Esophagus muscularis mucosa (tissue), 4 donors: ENCODE results near the gene NCOA1. TPM values are rescaled to one million over a fixed set of nuclear protein-coding genes. Genes with fewer than 3 reads are reported as not detected.

Experiments used
- DNase-seq: peaks from one replicate; pipeline ENCODE4 v3.0.0-alpha.2; 2017; ENCODE audit errors: extremely low spot score
- H3K27ac ChIP-seq, 4 donors: fragments of 200-600 bp; sonication (generic); replicated peaks in 1 of 4; 1 replicate in 3 of 4; 2 replicates in 1 of 4; pipeline ENCODE4 v1.5.1; 2016 to 2019; ENCODE audit warnings: mild to moderate bottlenecking in 1 of 4
- H3K27me3 ChIP-seq, 4 donors: fragments of 200-600 bp; sonication (generic); one replicate each; pipeline versions ENCODE4 v1.5.1 to v1.6.0; 2016 to 2019
- H3K36me3 ChIP-seq, 4 donors: fragments of 200-600 bp; sonication (generic); one replicate each; pipeline ENCODE4 v1.5.1; 2016 to 2019
- H3K4me1 ChIP-seq, 4 donors: fragments of 200-600 bp; sonication (generic); one replicate each; pipeline ENCODE4 v1.5.1; 2016 to 2019
- H3K4me3 ChIP-seq, 4 donors: fragments of 200-600 bp; sonication (generic); 1 replicate in 2 of 4; 2 replicates in 2 of 4; pipeline ENCODE4 v1.5.1; 2016 to 2019; ENCODE audit warnings: mild to moderate bottlenecking in 4 of 4, moderate library complexity in 1 of 4
- H3K9me3 ChIP-seq, 4 donors: fragments of 200-600 bp; sonication (generic); 1 replicate in 3 of 4; 2 replicates in 1 of 4; pipeline ENCODE4 v1.5.1; 2016 to 2019
- EP300 ChIP-seq: sonication (generic); formaldehyde crosslinking; IDR thresholded peaks from one replicate; pipeline ENCODE4 v1.6.1; 2017; ENCODE audit warnings: antibody characterized with exemption
- POLR2A ChIP-seq: fragments of 450-650 bp; IDR thresholded peaks from one replicate; pipeline ENCODE4 v1.6.1; 2017; ENCODE audit warnings: antibody characterized with exemption, moderate library complexity, mild to moderate bottlenecking, low read depth
- POLR2AphosphoS5 ChIP-seq, 2 donors: sonication (generic); formaldehyde crosslinking; IDR thresholded peaks; one replicate each; pipeline ENCODE4 v1.6.1; 2017; ENCODE audit warnings: antibody characterized with exemption in 2 of 2
- WGBS: methylation state at CpG from one replicate; pipeline ENCODE4 v1.1.5; 2018; 5-methylcytosine and 5-hydroxymethylcytosine counted together
- intact Hi-C: fragments of 100-400 bp; cut with DNase I; formaldehyde crosslinking; loops from one replicate; pipeline ENCODE4 v1.15.1; 2023
- total RNA-seq, 4 donors: library from RNA; depleted of rRNA; stranded (reverse); fragments of >200 nt; gene quantifications; one replicate each; pipeline versions ENCODE4 v1.1.0 to v1.2.1, GENCODE V29; 2016
- TF ChIP-seq, protein P1 (sequence below), 3 experiments: fragments of 200-600 bp in 2 of 3; fragments of 450-650 bp in 1 of 3; sonication (generic) in 2 of 3; IDR thresholded peaks; one replicate each; pipeline ENCODE4 v1.5.1; 2017 to 2019; ENCODE audit warnings: antibody characterized with exemption in 3 of 3, mild to moderate bottlenecking in 2 of 3, moderate library complexity in 1 of 3

Gene NCOA1
- 10 to 100 TPM; 43.9 to 49.4 (median 47.3) TPM for total RNA-seq

DNA sequence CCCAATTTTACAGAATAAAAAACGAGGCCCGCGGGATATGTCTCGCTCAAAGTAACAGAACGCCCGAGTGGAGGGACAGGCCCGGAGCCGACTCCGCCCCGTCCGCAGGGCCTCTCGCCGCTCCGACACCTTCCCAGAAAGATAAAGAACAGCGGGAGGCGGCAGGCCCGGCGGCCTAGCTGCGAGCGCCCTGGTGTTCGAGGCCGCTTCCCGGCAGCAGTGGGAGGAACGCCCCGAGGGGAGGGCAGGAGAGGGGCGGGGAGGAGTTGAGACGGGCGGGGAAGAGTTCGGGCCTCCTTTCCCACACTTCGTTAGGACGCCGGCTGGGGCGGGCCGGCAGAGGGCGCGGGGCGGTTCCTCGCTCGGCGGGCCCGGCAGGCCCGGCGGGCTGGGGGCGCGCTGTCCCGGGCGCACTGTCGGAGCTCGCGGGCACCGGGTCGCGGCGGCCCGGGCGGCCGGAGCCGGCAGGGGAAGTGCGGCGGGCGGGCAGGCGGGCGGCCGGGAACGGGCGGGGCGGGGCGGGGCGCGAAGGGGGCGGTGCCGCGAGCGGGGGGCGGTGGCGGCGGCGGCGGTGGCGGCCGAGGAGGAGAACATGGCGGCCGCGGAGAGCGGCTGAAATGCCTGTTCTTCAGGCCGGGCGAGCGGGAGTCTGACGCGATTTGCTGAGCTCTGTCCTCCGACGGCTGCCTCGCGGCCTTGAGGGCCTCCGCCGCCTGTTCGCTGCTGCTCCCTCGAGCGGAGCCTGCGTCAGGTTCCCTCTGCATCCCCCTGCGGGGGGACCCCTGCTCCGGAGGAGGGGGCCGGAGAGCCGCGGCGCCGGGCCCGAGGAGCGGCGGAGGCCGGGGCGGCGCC, at the start of gene NCOA1:
TSS of gene NCOA1 (plus strand) at position 565 of the 852 bp plus-strand sequence. CDS start 167,424 bp downstream, outside the sequence.
- no peaks in the 10 kb centered on the region for H3K9me3 ChIP-seq
- no peaks in the 10 kb centered on the region for H3K36me3 ChIP-seq
- H3K27me3 ChIP-seq = no peaks in the 10 kb centered on the region
- H3K4me3 ChIP-seq = peak within 1 kb of the TSS; percentile 83 to 97 (median 86)
- TF ChIP-seq, protein P1, sequence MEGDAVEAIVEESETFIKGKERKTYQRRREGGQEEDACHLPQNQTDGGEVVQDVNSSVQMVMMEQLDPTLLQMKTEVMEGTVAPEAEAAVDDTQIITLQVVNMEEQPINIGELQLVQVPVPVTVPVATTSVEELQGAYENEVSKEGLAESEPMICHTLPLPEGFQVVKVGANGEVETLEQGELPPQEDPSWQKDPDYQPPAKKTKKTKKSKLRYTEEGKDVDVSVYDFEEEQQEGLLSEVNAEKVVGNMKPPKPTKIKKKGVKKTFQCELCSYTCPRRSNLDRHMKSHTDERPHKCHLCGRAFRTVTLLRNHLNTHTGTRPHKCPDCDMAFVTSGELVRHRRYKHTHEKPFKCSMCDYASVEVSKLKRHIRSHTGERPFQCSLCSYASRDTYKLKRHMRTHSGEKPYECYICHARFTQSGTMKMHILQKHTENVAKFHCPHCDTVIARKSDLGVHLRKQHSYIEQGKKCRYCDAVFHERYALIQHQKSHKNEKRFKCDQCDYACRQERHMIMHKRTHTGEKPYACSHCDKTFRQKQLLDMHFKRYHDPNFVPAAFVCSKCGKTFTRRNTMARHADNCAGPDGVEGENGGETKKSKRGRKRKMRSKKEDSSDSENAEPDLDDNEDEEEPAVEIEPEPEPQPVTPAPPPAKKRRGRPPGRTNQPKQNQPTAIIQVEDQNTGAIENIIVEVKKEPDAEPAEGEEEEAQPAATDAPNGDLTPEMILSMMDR (IDR thresholded peaks at IDR 0.05) = peak; percentile 8 to 23 (median 13)
- TF ChIP-seq EP300 (no peak), POLR2AphosphoS5 (IDR thresholded peaks at IDR 0.05) (peak; percentile 76 to 81), POLR2A (no peak)
- H3K4me1 ChIP-seq = peaks cover 11 to 50% (median 45%) of the 10 kb centered on the region in 4 donors
- 0% methylated on average over 14 of the region's 113 CpGs for WGBS
- intact Hi-C loops = loop anchor here (5.0 kb wide), 1 partner anchor 301 kb away; the partner anchor contains the start of genes CENPO and PTRHD1
- peak within 1 kb of the TSS; percentile 92 to 93 (median 92) for H3K27ac ChIP-seq
- peak; percentile 97 for DNase-seq

DNA sequence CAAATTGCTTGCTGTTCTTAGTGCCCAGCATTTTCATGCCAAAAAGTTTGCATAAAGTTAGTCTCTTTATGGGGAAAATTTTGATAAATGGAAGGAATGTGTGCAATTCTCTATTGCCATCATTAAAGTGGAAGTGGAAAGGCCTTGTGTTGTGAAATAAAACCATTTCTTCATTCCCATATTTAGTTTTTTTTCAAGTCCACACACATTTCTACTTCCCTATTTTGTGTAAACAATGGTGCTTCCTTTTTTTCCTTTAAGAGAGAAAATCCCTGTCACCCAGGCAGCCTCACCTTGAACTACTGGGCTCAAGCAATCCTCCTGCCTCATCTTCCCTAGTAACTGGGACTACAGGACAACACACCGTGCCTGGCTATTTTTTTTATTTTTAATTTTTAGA, 42.3 kb upstream of the NCOA1 start:
- Histone ChIP-seq H3K4me1 (peaks cover 0 to 8% (median 7%) of the 10 kb centered on the region in 4 donors), H3K27ac (no peak overlapping the region), H3K4me3 (no peak overlapping the region), H3K36me3 (no peaks in the 10 kb centered on the region), H3K9me3 (peaks cover 0 to 9% (median 2%) of the 10 kb centered on the region in 4 donors), H3K27me3 (no peaks in the 10 kb centered on the region)
- no peak for DNase-seq
- intact Hi-C loops = no loop called here
- 83% methylated on average over 1 of the region's 1 CpG for WGBS
- TF ChIP-seq EP300 (no peak), POLR2AphosphoS5 (IDR thresholded peaks at IDR 0.05) (no peak), POLR2A (no peak)
- TF ChIP-seq, protein P1 (IDR thresholded peaks at IDR 0.05) = no peak

DNA sequence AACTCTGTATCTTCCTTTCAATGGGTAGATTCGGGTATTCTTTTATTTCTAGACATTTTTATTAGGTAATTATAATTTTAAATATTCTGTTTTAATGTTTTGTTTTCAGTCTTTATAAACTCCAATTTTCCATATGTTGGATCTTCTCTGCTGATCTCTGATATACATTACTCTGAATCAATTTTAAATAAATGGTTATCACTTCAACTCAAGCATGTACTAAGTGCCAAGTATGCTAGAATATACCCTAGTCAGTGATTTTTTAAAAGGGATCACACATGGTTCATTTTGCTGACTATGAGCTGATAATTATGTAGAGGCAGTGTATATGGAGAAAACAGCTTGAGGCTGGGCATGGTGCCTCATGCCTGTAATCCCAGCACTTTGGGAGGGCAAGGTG, 41.7 kb upstream of the NCOA1 start:
- intact Hi-C loops = no loop called here
- H3K4me1 ChIP-seq = peaks cover 0 to 13% (median 10%) of the 10 kb centered on the region in 4 donors
- 77% methylated on average over 1 of the region's 1 CpG for WGBS
- TF ChIP-seq, protein P1 (IDR thresholded peaks at IDR 0.05) = no peak
- TF ChIP-seq POLR2AphosphoS5 (IDR thresholded peaks at IDR 0.05) (no peak), EP300 (no peak), POLR2A (no peak)
- peaks cover 0 to 9% (median 2%) of the 10 kb centered on the region in 4 donors for H3K9me3 ChIP-seq
- no peak overlapping the region for H3K27ac ChIP-seq
- no peaks in the 10 kb centered on the region for H3K36me3 ChIP-seq
- no peak overlapping the region for H3K4me3 ChIP-seq
- DNase-seq = no peak
- no peaks in the 10 kb centered on the region for H3K27me3 ChIP-seq

DNA sequence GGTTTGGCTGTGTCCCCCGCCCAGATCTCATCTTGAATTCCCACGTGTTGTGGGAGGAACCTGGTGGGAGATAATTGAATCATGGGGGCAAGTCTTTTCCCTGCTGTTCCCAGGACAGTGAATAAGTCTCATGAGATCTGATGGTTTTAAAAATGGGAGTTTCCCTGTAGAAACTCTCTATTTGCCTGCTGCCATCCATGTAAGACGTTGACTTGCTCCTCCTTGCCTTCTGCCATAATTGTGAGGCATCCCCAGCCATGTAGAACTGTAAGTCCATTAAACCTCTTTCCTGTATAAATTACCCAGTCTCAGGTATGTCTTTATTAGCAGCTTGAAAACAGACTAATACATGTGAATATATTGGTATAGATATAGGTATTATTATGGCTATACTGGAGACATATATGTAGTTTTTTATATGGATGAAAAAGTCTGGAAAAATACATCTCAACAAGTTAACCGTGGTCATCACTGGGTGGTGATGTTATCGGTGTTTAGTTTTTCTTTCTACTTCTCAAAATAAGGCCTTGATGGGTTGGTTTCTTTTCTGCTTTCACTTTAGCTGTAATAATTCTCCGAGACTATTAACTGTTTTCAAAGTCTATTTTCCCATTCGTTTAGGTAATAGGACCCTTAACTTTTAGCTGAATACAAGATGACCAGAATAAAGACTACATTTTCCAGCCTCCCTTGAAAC, 39.1 kb upstream of the NCOA1 start:
- no peaks in the 10 kb centered on the region for H3K36me3 ChIP-seq
- DNase-seq = no peak
- peak overlapping the region in 3 of 4 donors; percentile 2 to 39 (median 13) for H3K27ac ChIP-seq
- peaks cover 0 to 9% (median 2%) of the 10 kb centered on the region in 4 donors for H3K9me3 ChIP-seq
- H3K4me3 ChIP-seq = peak overlapping the region in 1 of 4 donors; percentile 26
- peaks cover 0 to 31% (median 20%) of the 10 kb centered on the region in 4 donors for H3K4me1 ChIP-seq
- H3K27me3 ChIP-seq = no peaks in the 10 kb centered on the region
- WGBS = 72% methylated on average over 7 of the region's 7 CpGs
- intact Hi-C loops = no loop called here
- TF ChIP-seq POLR2A = no peak

DNA sequence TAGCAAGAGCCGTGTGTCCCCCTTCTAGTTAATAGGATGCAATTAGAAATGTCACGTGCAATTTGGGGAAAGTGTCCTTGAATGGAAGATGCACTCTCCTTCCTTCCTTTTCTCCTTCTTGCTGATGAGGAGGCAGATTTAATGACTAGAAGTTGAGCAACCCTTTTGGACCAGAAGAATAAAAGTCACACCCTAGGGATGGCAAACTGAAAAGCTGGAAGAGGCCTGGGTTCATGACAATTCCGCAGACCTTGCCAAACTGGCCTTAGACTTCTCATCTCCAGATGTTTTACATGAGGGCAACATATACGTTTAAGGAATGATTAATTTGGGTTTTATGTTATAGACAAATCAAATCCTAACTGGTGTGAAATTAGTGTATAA, 38.6 kb upstream of the NCOA1 start:
- TF ChIP-seq POLR2A = no peak
- no peak for TF ChIP-seq EP300
- TF ChIP-seq, protein P1 (IDR thresholded peaks at IDR 0.05) = no peak
- TF ChIP-seq POLR2AphosphoS5 (IDR thresholded peaks at IDR 0.05) = no peak
- DNase-seq = no peak
- Histone ChIP-seq H3K4me3 (peak overlapping the region in 1 of 4 donors; percentile 26), H3K36me3 (no peaks in the 10 kb centered on the region), H3K27ac (peak overlapping the region in 3 of 4 donors; percentile 2 to 39 (median 13)), H3K4me1 (peaks cover 0 to 33% (median 24%) of the 10 kb centered on the region in 4 donors), H3K27me3 (no peaks in the 10 kb centered on the region), H3K9me3 (peaks cover 0 to 9% (median 2%) of the 10 kb centered on the region in 4 donors)
- WGBS = 70% methylated on average over 4 of the region's 4 CpGs
- intact Hi-C loops = no loop called here
